Caco-2 (cell line): ENCODE data around the gene GRK6. TPM values are rescaled to one million over a fixed set of nuclear protein-coding genes. Genes with fewer than 3 reads are reported as not detected.

Source experiments
- BruUV-seq: library from RNA; stranded (reverse); fragments of 400-500 nt; replicated peaks from 2 replicates; lab custom pipeline; 2021; lab: Mats Ljungman, UMichigan
- CTCF ChIA-PET: fragments of 300-600 bp; sonication (Branson Sonifier 250); formaldehyde crosslinking; loops from one replicate; lab custom pipeline; 2022; ENCODE audit warnings: antibody characterized with exemption; lab: Charles Lee
- POLR2A ChIA-PET: fragments of 300-600 bp; sonication (Branson Sonifier 250); formaldehyde crosslinking; loops from one replicate; lab custom pipeline; 2022; ENCODE audit warnings: antibody characterized with exemption; lab: Charles Lee
- DNase-seq, 2 experiments: peaks; one replicate each; pipeline versions ENCODE4 v3.0.0 to v3.0.0-alpha.2; 2020 to 2022
- H3K27me3 ChIP-seq: replicated peaks from 2 replicates; pipeline ENCODE4 v1.6.0; 2011; ENCODE audit warnings: low read length; ENCODE audit not compliant: control insufficient read depth, insufficient read depth
- H3K36me3 ChIP-seq: 2 replicates; pipeline ENCODE4 v1.5.1; 2011; ENCODE audit warnings: low read length; ENCODE audit not compliant: control insufficient read depth, insufficient read depth
- H3K4me1 ChIP-seq: fragments of 250-450 bp; sonication (Bioruptor Pico); 2 replicates; pipeline ENCODE4 v1.5.1; 2020; ENCODE audit warnings: mild to moderate bottlenecking
- H3K4me3 ChIP-seq: 2 replicates; pipeline ENCODE4 v1.5.1; 2011; ENCODE audit warnings: low read depth, mild to moderate bottlenecking, control low read depth, low read length
- H3K9me3 ChIP-seq: fragments of 250-450 bp; sonication (Bioruptor Pico); 2 replicates; pipeline ENCODE4 v1.5.1; 2020; ENCODE audit warnings: mild to moderate bottlenecking, moderate library complexity
- H3K27ac Mint-ChIP-seq: one replicate; pipeline ENCODE4 v1.8.0; 2022; ENCODE audit warnings: mixed read lengths; ENCODE audit not compliant: unreplicated experiment
- H3K27me3 Mint-ChIP-seq: one replicate; pipeline ENCODE4 v1.8.0; 2022; ENCODE audit warnings: mixed read lengths; ENCODE audit not compliant: insufficient read depth, unreplicated experiment
- H3K36me3 Mint-ChIP-seq: one replicate; pipeline ENCODE4 v1.8.0; 2022; ENCODE audit warnings: mild to moderate bottlenecking, mixed read lengths; ENCODE audit not compliant: insufficient read depth, unreplicated experiment
- H3K4me1 Mint-ChIP-seq: one replicate; pipeline ENCODE4 v1.8.0; 2022; ENCODE audit warnings: low read depth, mixed read lengths; ENCODE audit not compliant: unreplicated experiment
- H3K4me3 Mint-ChIP-seq: one replicate; pipeline ENCODE4 v1.8.0; 2022; ENCODE audit warnings: mild to moderate bottlenecking, moderate library complexity, mixed read lengths; ENCODE audit not compliant: unreplicated experiment
- H3K9me3 Mint-ChIP-seq: one replicate; pipeline ENCODE4 v1.8.0; 2022; ENCODE audit warnings: mixed read lengths; ENCODE audit not compliant: unreplicated experiment
- intact Hi-C: fragments of 100-400 bp; cut with micrococcal nuclease; formaldehyde crosslinking; loops from one replicate; pipeline ENCODE4 v1.10.0; 2022; ENCODE audit not compliant: unreplicated experiment
- total RNA-seq: library from RNA; stranded (reverse); gene quantifications from 2 replicates; pipeline ENCODE4 v1.2.3, GENCODE V29; 2022
- TF ChIP-seq, protein P1 (sequence below), 2 experiments: fragments of 200-600 bp in 1 of 2; IDR thresholded peaks; 1 replicate in 1 of 2; 2 replicates in 1 of 2; pipeline versions ENCODE4 v1.5.1 to v1.8.0; 2011 to 2022; ENCODE audit warnings: antibody characterized with exemption in 1 of 2, control low read depth in 1 of 2, inconsistent platforms in 1 of 2, low read depth in 1 of 2, low read length in 1 of 2, mild to moderate bottlenecking in 1 of 2, moderate library complexity in 1 of 2; ENCODE audit not compliant: insufficient read depth in 1 of 2, severe bottlenecking in 1 of 2, unreplicated experiment in 1 of 2

GRK6 gene
- total RNA-seq, 1 experiment from 2014 or later, result 71.9 TPM

GRCh38 chr5:177432143-177432838 is 5.8 kb downstream of the GRK6 start:
- no peak overlapping the region for H3K4me3 ChIP-seq
- H3K9me3 ChIP-seq, result no peaks in the 10 kb centered on the region
- intact Hi-C loops, result no loop called here
- BruUV-seq, result no TSS peak
- H3K27me3 Mint-ChIP-seq, result no peaks in the 10 kb centered on the region
- H3K36me3 ChIP-seq, result peaks cover 5% of the 10 kb centered on the region
- H3K27me3 ChIP-seq, result no peaks in the 10 kb centered on the region
- no peak overlapping the region for H3K4me3 Mint-ChIP-seq
- peaks cover 22% of the 10 kb centered on the region for H3K36me3 Mint-ChIP-seq
- TF ChIP-seq, protein P1, sequence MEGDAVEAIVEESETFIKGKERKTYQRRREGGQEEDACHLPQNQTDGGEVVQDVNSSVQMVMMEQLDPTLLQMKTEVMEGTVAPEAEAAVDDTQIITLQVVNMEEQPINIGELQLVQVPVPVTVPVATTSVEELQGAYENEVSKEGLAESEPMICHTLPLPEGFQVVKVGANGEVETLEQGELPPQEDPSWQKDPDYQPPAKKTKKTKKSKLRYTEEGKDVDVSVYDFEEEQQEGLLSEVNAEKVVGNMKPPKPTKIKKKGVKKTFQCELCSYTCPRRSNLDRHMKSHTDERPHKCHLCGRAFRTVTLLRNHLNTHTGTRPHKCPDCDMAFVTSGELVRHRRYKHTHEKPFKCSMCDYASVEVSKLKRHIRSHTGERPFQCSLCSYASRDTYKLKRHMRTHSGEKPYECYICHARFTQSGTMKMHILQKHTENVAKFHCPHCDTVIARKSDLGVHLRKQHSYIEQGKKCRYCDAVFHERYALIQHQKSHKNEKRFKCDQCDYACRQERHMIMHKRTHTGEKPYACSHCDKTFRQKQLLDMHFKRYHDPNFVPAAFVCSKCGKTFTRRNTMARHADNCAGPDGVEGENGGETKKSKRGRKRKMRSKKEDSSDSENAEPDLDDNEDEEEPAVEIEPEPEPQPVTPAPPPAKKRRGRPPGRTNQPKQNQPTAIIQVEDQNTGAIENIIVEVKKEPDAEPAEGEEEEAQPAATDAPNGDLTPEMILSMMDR (IDR thresholded peaks at IDR 0.05; ENCODE audit: insufficient read depth in 1 of 2, low read depth in 1 of 2, low read length in 1 of 2, severe bottlenecking in 1 of 2, unreplicated experiment in 1 of 2), result no peak
- CTCF ChIA-PET, result no interaction called here
- POLR2A ChIA-PET, result no interaction called here
- no peaks in the 10 kb centered on the region for H3K4me1 Mint-ChIP-seq
- H3K4me1 ChIP-seq, result peaks cover 12% of the 10 kb centered on the region
- H3K27ac Mint-ChIP-seq, result no peak overlapping the region
- DNase-seq, result no peak
- no peaks in the 10 kb centered on the region for H3K9me3 Mint-ChIP-seq

DNA sequence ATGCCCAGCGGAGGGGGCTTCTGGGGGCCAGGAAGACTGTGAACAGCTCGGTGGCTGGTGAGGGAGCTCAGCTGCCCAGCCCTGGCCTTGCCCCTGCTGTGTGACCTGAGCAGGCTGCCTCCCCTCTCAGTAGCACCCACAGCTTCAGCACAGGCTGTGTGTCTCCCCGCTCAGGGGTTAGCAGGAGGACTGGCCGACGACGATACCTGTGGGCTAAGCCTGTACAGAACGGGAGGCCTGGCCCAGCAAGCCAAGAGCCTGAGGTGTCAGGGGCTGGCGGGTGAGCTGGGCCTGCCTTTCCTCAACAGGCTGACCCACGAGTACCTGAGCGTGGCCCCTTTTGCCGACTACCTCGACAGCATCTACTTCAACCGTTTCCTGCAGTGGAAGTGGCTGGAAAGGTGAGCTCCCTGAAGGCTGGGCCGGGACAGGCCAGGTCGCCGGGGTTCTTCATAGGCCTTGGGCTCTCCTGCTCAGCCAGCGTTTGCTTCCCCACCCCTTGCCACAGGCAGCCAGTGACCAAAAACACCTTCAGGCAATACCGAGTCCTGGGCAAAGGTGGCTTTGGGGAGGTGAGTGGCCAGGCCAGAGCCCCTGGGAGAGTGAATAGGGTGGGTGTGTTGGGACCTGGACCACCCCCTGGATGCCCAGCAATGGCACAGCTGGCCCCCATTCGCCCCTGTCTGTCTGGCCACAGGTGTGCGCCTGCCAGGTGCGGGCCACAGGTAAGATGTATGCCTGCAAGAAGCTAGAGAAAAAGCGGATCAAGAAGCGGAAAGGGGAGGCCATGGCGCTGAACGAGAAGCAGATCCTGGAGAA is 6.6 kb downstream of the GRK6 start:
- intact Hi-C loops, result no loop called here
- DNase-seq, result no peak
- TF ChIP-seq, protein P1 (IDR thresholded peaks at IDR 0.05; ENCODE audit: insufficient read depth in 1 of 2, low read depth in 1 of 2, low read length in 1 of 2, severe bottlenecking in 1 of 2, unreplicated experiment in 1 of 2), result no peak
- Histone ChIP-seq H3K9me3 (no peaks in the 10 kb centered on the region), H3K36me3 (peaks cover 5% of the 10 kb centered on the region), H3K27me3 (no peaks in the 10 kb centered on the region), H3K4me1 (peaks cover 7% of the 10 kb centered on the region), H3K4me3 (no peak overlapping the region)
- H3K27ac Mint-ChIP-seq, result no peak overlapping the region
- no peaks in the 10 kb centered on the region for H3K27me3 Mint-ChIP-seq
- no peaks in the 10 kb centered on the region for H3K9me3 Mint-ChIP-seq
- peaks cover 30% of the 10 kb centered on the region for H3K36me3 Mint-ChIP-seq
- CTCF ChIA-PET, result no interaction called here
- no TSS peak for BruUV-seq
- no peak overlapping the region for H3K4me3 Mint-ChIP-seq
- no peaks in the 10 kb centered on the region for H3K4me1 Mint-ChIP-seq
- POLR2A ChIA-PET, result no interaction called here

- no peak for DNase-seq
- Mint-ChIP-seq H3K4me3 (no peak overlapping the region), H3K4me1 (no peaks in the 10 kb centered on the region), H3K36me3 (peaks cover 34% of the 10 kb centered on the region), H3K27me3 (no peaks in the 10 kb centered on the region), H3K27ac (no peak overlapping the region), H3K9me3 (no peaks in the 10 kb centered on the region)
- peaks cover 5% of the 10 kb centered on the region for H3K36me3 ChIP-seq
- no peaks in the 10 kb centered on the region for H3K9me3 ChIP-seq
- ChIA-PET POLR2A (interaction anchor here (0.6 kb wide), 1 partner anchor 30 kb away, joined by 3 read pairs; no protein-coding TSS in a partner anchor), CTCF (no interaction called here)
- TF ChIP-seq, protein P1 (IDR thresholded peaks at IDR 0.05; ENCODE audit: insufficient read depth in 1 of 2, low read depth in 1 of 2, low read length in 1 of 2, severe bottlenecking in 1 of 2, unreplicated experiment in 1 of 2), result no peak
- H3K27me3 ChIP-seq, result no peaks in the 10 kb centered on the region
- 0 out of 2 replicates have a peak, but pooled peaks cover 3% of the 10 kb centered on the region for H3K4me1 ChIP-seq
- no TSS peak for BruUV-seq
- intact Hi-C loops, result no loop called here
- H3K4me3 ChIP-seq, result no peak overlapping the region
Measured at GRCh38 chr5:177433658-177434217, 7.3 kb downstream of the GRK6 start.
